NB4 (cell line): ENCODE measurements around the gene EMD.

Experiments
- DNase-seq: peaks from one replicate; pipeline ENCODE4 v3.0.0; 2010; ENCODE audit warnings: low read depth
- H3K4me3 ChIP-seq: one replicate; pipeline ENCODE4 v1.5.1; 2011; ENCODE audit warnings: mild to moderate bottlenecking, low read depth, low read length, moderate library complexity
- MYC ChIP-seq: IDR thresholded peaks from 2 replicates; pipeline ENCODE4 v1.6.1; 2011; ENCODE audit warnings: low read depth, low read length
- POLR2A ChIP-seq: IDR thresholded peaks from 2 replicates; pipeline ENCODE4 v1.6.1; 2011; ENCODE audit warnings: mild to moderate bottlenecking; ENCODE audit not compliant: insufficient read length; ENCODE audit errors: extremely low read depth
- TF ChIP-seq, protein P1 (sequence below): IDR thresholded peaks from one replicate; pipeline ENCODE4 v1.5.1; 2012; ENCODE audit warnings: low read depth, low read length
- TF ChIP-seq, protein P2 (sequence below): IDR thresholded peaks from 2 replicates; pipeline ENCODE4 v1.6.1; 2011; ENCODE audit warnings: low read depth, low read length

Gene EMD

DNA sequence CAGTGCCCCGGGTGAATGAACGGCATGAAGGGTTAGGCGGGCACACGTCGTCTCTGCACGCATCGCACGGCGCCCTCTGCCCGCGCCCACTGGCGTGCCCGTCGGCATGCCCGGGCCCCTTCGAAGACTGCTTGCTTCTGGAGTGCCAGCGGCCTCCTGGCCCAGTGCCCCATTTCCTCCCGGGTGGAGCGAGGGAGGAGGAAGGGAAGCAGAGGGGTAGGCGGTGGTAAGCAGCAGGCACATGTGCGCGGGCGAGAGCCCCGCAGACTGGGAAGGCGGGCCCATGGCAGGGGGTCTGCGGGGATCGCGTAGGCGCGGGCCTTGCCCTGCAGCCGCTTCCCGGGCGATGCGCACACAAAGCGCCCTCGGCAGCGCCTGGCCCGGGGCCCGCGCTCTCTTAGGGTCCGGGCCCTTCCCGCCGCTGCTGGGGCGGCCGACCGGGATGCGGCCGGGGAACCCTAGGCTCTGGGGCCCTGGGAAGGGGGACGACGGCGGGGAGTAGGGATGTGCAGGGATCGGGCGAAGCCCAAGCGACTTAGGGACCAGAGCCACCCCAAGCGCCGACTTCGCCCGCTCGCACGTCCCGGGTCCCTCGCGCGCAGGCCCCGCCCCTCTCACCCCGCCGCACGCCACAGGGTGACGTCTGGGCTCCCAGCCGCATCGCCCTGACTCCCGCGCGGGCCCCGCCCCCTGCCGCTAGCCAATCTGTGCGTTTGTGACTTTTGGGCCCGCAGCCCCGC is 866 bp upstream of the EMD start:
- DNase-seq, result no peak
- H3K4me3 ChIP-seq, result peak overlapping the region; percentile 38
- peak; percentile 71 for TF ChIP-seq POLR2A
- TF ChIP-seq MYC, result no peak; the same call in 1 of the 2 replicates
- TF ChIP-seq, protein P1, sequence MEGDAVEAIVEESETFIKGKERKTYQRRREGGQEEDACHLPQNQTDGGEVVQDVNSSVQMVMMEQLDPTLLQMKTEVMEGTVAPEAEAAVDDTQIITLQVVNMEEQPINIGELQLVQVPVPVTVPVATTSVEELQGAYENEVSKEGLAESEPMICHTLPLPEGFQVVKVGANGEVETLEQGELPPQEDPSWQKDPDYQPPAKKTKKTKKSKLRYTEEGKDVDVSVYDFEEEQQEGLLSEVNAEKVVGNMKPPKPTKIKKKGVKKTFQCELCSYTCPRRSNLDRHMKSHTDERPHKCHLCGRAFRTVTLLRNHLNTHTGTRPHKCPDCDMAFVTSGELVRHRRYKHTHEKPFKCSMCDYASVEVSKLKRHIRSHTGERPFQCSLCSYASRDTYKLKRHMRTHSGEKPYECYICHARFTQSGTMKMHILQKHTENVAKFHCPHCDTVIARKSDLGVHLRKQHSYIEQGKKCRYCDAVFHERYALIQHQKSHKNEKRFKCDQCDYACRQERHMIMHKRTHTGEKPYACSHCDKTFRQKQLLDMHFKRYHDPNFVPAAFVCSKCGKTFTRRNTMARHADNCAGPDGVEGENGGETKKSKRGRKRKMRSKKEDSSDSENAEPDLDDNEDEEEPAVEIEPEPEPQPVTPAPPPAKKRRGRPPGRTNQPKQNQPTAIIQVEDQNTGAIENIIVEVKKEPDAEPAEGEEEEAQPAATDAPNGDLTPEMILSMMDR, result no peak
- TF ChIP-seq, protein P2, sequence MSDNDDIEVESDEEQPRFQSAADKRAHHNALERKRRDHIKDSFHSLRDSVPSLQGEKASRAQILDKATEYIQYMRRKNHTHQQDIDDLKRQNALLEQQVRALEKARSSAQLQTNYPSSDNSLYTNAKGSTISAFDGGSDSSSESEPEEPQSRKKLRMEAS, result peak; percentile 51

DNA sequence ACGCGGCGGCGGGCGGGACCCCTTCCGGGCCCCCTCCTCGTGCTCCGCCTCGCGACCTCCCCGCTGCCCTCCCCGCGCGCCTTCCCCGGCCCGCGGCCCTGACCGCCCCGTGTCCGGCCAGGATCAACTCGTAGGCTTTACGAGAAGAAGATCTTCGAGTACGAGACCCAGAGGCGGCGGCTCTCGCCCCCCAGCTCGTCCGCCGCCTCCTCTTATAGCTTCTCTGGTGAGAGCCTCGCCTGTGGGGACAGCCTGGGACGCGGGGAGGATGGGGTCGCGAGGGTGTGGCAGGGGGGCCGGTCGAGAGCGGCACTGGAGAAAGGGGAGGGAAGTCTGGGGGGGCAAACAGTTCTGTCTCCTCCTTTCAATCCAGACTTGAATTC is 465 bp downstream of the EMD start:
- TF ChIP-seq POLR2A (no peak), MYC (no peak)
- TF ChIP-seq, protein P2, result no peak
- TF ChIP-seq, protein P1, result no peak
- DNase-seq, result no peak

DNA sequence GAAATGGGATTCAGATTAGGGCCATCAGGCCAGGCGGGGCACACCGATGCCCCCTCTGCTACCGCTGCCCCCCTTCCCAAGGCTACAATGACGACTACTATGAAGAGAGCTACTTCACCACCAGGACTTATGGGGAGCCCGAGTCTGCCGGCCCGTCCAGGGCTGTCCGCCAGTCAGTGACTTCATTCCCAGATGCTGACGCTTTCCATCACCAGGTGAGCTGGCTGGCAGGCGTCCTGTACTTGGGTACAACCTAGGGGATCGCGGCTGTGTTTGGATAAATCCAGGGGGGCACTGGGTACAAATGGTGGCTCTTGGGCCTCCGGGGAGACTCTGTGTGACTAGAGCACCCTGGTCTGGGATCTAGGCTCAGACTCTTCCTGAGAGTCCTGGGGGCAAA is 1.1 kb downstream of the EMD start:
- H3K4me3 ChIP-seq, result peak overlapping the region; percentile 62
- no peak for DNase-seq
- TF ChIP-seq, protein P2, result no peak
- TF ChIP-seq POLR2A (no peak), MYC (no peak)
- TF ChIP-seq, protein P1, result no peak

More for the DNA sequence above, 465 bp downstream of the EMD start:
- peak overlapping the region; percentile 62 for H3K4me3 ChIP-seq

DNA sequence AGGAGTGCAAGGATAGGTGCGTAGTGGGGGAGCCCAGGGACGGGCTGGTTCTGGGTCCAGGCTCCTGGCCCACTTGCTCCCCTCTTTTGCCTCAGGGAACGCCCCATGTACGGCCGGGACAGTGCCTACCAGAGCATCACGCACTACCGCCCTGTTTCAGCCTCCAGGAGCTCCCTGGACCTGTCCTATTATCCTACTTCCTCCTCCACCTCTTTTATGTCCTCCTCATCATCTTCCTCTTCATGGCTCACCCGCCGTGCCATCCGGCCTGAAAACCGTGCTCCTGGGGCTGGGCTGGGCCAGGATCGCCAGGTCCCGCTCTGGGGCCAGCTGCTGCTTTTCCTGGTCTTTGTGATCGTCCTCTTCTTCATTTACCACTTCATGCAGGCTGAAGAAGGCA is 1.7 kb downstream of the EMD start:
- no peak overlapping the region for H3K4me3 ChIP-seq
- TF ChIP-seq, protein P2, result no peak
- TF ChIP-seq, protein P1, result no peak
- TF ChIP-seq POLR2A, result no peak
- TF ChIP-seq MYC, result no peak
- no peak for DNase-seq

DNA sequence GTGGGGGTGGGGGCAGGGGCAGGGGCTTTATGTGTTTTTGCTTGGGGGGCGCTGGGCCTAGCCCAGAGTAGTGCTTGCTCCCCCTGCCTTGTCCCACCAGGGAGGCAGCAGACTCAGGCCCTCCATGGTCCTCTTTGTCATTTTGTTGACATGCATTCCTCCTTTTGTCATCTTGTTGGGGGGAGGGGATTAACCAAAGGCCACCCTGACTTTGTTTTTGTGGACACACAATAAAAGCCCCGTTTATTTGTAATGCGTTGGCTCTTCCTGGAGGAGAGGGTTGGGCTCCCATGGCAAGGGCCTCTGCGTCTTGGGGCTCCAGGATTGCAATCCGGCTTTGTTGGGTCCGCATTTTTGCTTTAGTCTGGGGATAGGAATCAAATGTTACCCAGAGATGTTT is 2.2 kb downstream of the EMD start:
- TF ChIP-seq, protein P2, result no peak
- no peak for TF ChIP-seq MYC
- TF ChIP-seq POLR2A, result no peak
- TF ChIP-seq, protein P1, result no peak
- H3K4me3 ChIP-seq, result no peak overlapping the region
- no peak for DNase-seq
